Measurements from ENCODE around the gene GTPBP10.

DNA sequence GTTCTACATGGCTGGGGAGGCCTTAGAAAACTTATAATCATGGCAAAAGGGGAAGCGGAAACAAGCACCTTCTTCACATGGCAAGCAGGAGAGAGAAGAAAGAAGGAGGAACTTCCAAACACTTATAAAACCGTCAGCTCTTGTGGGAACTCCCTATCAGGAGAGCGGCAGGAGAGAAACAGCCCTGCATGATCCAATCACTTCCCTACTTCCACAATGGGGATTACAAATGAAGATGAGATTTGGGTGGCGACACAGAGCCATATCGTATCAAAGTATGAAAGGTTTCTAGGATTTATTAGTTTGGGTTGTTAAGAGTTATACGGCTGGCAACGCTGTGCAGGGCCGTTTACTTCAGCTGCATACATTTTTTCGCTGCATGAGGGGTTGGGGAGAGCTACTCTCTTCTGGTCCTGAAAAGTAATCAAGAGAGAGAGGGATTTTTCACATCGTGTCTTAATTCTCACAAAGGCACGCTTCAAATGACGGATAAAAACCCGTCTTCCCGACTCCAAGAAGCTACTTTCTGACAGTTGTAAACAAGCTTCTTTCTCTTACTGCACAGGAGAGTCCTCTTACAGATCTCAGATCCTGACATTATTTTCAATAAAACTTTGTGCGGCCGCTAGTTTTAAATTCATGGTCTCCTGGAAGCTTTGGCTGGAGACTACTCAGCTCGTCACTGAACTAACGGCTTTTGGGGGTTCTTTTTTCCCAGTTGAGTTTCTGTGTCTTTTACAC lies 751 bp upstream of the GTPBP10 start:
- TF ChIP-seq, protein P1, sequence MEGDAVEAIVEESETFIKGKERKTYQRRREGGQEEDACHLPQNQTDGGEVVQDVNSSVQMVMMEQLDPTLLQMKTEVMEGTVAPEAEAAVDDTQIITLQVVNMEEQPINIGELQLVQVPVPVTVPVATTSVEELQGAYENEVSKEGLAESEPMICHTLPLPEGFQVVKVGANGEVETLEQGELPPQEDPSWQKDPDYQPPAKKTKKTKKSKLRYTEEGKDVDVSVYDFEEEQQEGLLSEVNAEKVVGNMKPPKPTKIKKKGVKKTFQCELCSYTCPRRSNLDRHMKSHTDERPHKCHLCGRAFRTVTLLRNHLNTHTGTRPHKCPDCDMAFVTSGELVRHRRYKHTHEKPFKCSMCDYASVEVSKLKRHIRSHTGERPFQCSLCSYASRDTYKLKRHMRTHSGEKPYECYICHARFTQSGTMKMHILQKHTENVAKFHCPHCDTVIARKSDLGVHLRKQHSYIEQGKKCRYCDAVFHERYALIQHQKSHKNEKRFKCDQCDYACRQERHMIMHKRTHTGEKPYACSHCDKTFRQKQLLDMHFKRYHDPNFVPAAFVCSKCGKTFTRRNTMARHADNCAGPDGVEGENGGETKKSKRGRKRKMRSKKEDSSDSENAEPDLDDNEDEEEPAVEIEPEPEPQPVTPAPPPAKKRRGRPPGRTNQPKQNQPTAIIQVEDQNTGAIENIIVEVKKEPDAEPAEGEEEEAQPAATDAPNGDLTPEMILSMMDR (IDR thresholded peaks at IDR 0.05) = no peak
- TF ChIP-seq POLR2A (IDR thresholded peaks at IDR 0.05) (no peak), EP300 (IDR thresholded peaks at IDR 0.05) (no peak)
